ENCODE data around the gene BMP10. TPM values are rescaled to one million over a fixed set of nuclear protein-coding genes. Genes with fewer than 3 reads are reported as not detected.

The BMP10 gene
- total RNA-seq, 2 experiments from 2014 or later: not detected

DNA sequence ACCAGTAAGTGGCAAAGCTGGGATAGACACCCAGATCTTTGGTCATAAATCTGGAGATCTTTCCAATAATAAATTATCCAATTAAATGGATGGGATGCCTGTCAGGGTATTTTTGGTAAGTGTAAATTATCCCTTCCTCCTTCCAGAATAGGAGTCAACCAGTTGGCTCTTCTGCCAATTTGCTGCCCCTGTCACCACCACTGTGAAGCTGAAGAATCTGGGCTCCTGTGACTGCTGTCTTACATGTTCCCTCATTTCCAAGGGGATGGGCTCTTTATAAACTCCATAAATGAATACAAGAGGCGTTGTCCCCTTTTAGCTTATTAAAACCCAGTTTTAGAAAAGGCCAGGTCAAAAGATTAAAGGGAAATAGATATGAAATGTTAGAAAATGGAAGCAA lies 17.8 kb upstream of the BMP10 start:
- no peaks in the 10 kb centered on the region for H3K27me3 Mint-ChIP-seq (ENCODE audit: low read depth)
- H3K4me3 Mint-ChIP-seq: no peak overlapping the region
- no peaks in the 10 kb centered on the region for H3K4me1 Mint-ChIP-seq (ENCODE audit: low read depth)
- no peak overlapping the region for H3K27ac Mint-ChIP-seq
- no peaks in the 10 kb centered on the region for H3K9me3 Mint-ChIP-seq
- DNase-seq: no peak
- intact Hi-C loops (cut with micrococcal nuclease): no loop called here
- H3K36me3 Mint-ChIP-seq (ENCODE audit: low read depth): no peaks in the 10 kb centered on the region
- CTCF ChIA-PET: interaction anchor here (0.8 kb wide), 1 partner anchor 53 kb away, joined by 3 read pairs; no protein-coding TSS in a partner anchor

DNA sequence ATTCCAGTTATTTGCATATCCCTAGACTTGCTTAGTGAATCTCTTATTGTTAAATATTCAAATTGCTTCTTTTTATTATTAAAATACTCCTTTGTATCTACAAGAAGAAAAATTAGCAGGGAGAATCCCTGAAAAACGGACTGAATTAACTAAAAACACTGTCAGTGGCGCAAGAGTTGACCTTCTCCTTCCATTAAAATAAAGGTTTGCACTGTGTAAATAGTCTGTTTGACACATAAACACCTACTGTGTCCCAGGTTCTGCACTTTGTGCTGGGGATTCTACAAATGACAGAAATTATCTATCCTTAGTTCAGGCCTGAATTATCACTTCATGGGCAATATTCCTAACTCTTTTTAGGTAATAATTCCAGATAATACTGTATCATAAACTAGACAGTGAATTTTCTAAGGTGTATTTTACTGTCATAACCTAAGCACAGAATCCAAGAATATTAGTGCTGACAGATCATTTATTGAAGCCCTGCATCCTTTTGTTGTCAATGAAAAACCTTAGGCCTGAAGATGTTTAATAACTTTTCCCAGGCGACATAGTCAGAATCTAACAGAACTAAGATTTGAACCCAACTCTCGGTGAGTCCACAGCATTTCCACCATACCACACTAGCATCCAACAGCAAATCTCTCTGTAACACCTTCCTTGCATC lies 17.0 kb upstream of the BMP10 start:
- DNase-seq: no peak
- H3K27ac Mint-ChIP-seq: no peak overlapping the region
- H3K36me3 Mint-ChIP-seq (ENCODE audit: low read depth): no peaks in the 10 kb centered on the region
- no peak overlapping the region for H3K4me3 Mint-ChIP-seq
- H3K27me3 Mint-ChIP-seq (ENCODE audit: low read depth): no peaks in the 10 kb centered on the region
- CTCF ChIA-PET: no interaction called here
- no peaks in the 10 kb centered on the region for H3K4me1 Mint-ChIP-seq (ENCODE audit: low read depth)
- intact Hi-C loops (cut with micrococcal nuclease): no loop called here
- no peaks in the 10 kb centered on the region for H3K9me3 Mint-ChIP-seq

DNA sequence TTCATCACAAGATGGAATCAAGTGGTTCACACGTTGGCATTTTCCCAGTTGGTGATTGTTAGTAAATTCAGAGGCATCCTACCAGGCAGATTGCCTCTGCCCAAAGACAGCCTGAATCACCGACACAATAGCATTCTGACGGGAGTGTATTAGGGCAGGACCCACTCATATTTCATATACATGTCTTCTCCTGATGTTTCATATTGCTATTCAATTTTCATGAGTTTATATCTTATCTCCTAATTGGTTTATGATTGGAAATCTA lies 14.5 kb upstream of the BMP10 start:
- Mint-ChIP-seq H3K9me3 (no peaks in the 10 kb centered on the region), H3K36me3 (ENCODE audit: low read depth) (no peaks in the 10 kb centered on the region), H3K27ac (no peak overlapping the region), H3K4me3 (no peak overlapping the region), H3K4me1 (ENCODE audit: low read depth) (no peaks in the 10 kb centered on the region), H3K27me3 (ENCODE audit: low read depth) (no peaks in the 10 kb centered on the region)
- CTCF ChIA-PET: no interaction called here
- intact Hi-C loops (cut with micrococcal nuclease): no loop called here
- no peak for DNase-seq

DNA sequence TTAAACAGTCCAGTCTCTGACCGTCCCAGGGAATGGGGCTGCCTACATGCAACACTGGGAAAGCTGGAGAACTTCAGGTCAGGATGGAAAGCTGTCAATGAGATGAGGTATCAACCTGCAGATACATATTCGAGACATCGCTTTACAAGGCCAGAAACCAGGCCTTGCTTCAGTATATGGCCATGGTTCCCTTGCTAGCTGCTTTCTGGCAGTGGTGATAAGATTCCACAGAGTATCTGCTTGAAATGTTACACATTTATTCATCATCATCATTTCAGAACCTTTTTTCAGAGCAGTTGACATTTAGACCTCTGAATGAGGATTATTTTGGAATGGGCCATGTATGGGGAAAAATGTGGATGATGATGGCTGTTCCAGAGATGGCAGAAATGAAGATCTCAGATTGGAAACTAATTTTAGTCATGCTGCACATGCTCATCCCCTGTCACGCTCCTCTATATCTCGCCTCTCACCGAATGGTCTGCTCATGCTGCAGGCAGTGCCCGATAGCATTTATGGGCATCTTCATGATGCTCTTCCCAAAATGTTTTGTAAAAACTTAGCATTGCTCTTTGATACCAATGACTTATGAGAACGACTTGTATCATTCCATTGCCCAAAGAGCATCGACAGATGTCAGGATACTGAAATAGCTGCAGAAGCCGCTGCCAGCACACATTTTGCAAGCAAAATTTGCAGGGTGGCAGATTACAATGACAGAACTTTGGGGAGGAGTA lies 14.0 kb upstream of the BMP10 start:
- CTCF ChIA-PET: interaction anchor here (0.5 kb wide), 1 partner anchor 619 kb away, joined by 4 read pairs; no protein-coding TSS in a partner anchor
- no peaks in the 10 kb centered on the region for H3K9me3 Mint-ChIP-seq
- intact Hi-C loops (cut with micrococcal nuclease): no loop called here
- H3K4me3 Mint-ChIP-seq: no peak overlapping the region
- H3K4me1 Mint-ChIP-seq (ENCODE audit: low read depth): no peaks in the 10 kb centered on the region
- H3K27me3 Mint-ChIP-seq (ENCODE audit: low read depth): no peaks in the 10 kb centered on the region
- no peak for DNase-seq
- H3K27ac Mint-ChIP-seq: no peak overlapping the region
- no peaks in the 10 kb centered on the region for H3K36me3 Mint-ChIP-seq (ENCODE audit: low read depth)

DNA sequence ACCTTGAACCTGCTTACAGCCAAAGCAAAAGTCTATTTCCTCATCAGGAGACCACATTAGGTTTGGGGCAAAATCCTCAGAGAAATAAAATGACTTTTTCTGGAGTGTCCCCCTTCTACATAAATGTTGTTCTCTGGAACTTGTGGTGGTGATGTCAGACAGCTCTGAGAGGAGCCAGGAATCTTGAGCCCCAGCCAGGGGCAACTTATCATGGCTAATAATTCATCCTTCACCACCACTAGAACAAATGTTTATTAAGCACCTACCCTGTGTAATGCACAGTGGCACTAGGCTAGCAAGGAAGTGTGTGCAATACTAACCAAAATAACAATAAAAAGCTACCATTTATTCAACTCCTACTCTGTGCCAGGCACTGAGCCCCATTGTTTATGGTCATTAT lies 9.0 kb upstream of the BMP10 start:
- CTCF ChIA-PET: no interaction called here
- intact Hi-C loops (cut with micrococcal nuclease): no loop called here
- no peak for DNase-seq
- Mint-ChIP-seq H3K36me3 (ENCODE audit: low read depth) (no peaks in the 10 kb centered on the region), H3K27me3 (ENCODE audit: low read depth) (peaks cover 4% of the 10 kb centered on the region), H3K9me3 (no peaks in the 10 kb centered on the region), H3K4me3 (no peak overlapping the region), H3K4me1 (ENCODE audit: low read depth) (peaks cover 3% of the 10 kb centered on the region), H3K27ac (no peak overlapping the region)

DNA sequence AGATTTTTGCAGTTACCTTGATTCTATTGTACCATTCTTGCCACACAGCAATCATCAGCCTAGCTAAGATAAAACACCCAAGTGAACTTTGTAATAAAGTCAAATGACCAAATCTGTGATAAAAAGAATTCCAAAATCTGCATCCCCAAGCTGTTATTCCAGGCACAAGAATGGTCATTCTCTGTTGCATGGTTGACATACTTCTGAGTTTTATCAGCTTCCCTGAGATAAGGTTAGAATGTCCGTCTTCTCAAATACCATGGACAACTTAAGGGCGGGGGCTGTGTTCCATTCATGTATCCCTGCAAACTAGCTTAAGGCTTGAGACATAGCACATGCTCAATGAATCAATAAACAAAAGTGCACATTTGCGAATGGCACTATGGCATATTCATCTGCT lies 8.1 kb upstream of the BMP10 start:
- H3K4me3 Mint-ChIP-seq: no peak overlapping the region
- no peaks in the 10 kb centered on the region for H3K36me3 Mint-ChIP-seq (ENCODE audit: low read depth)
- CTCF ChIA-PET: interaction anchor here (0.7 to 0.8 kb wide), 4 partner anchors 35 to 180 kb away, joined by 3 read pairs; no protein-coding TSS in a partner anchor
- peaks cover 3% of the 10 kb centered on the region for H3K4me1 Mint-ChIP-seq (ENCODE audit: low read depth)
- H3K9me3 Mint-ChIP-seq: no peaks in the 10 kb centered on the region
- peaks cover 4% of the 10 kb centered on the region for H3K27me3 Mint-ChIP-seq (ENCODE audit: low read depth)
- DNase-seq: no peak
- H3K27ac Mint-ChIP-seq: no peak overlapping the region
- intact Hi-C loops (cut with micrococcal nuclease): no loop called here

DNA sequence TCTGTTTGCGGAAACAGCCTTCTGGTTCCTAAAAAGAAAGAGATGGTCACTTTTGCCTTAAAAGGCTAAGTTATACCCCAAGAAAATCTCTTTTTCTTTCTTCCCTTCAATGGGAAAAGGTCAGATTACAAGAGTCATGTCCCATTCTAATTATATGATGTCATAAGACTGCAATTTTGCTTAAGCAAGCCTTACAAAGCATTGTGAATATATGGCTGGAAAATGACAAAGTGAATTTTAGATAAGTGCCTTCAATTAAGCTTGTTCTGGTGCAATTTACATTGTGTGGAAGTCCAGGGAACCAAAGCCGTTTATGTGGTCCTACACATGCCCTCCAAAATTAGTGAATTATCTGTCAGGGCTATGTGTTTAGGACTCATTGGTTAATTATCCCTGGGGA lies 7.6 kb upstream of the BMP10 start:
- CTCF ChIA-PET: interaction anchor here (0.5 to 0.8 kb wide), 5 partner anchors 35 to 180 kb away, joined by 3 read pairs; no protein-coding TSS in a partner anchor
- Mint-ChIP-seq H3K27ac (no peak overlapping the region), H3K4me1 (ENCODE audit: low read depth) (peaks cover 3% of the 10 kb centered on the region), H3K9me3 (no peaks in the 10 kb centered on the region), H3K4me3 (no peak overlapping the region), H3K27me3 (ENCODE audit: low read depth) (peaks cover 4% of the 10 kb centered on the region), H3K36me3 (ENCODE audit: low read depth) (no peaks in the 10 kb centered on the region)
- intact Hi-C loops (cut with micrococcal nuclease): no loop called here
- no peak for DNase-seq

DNA sequence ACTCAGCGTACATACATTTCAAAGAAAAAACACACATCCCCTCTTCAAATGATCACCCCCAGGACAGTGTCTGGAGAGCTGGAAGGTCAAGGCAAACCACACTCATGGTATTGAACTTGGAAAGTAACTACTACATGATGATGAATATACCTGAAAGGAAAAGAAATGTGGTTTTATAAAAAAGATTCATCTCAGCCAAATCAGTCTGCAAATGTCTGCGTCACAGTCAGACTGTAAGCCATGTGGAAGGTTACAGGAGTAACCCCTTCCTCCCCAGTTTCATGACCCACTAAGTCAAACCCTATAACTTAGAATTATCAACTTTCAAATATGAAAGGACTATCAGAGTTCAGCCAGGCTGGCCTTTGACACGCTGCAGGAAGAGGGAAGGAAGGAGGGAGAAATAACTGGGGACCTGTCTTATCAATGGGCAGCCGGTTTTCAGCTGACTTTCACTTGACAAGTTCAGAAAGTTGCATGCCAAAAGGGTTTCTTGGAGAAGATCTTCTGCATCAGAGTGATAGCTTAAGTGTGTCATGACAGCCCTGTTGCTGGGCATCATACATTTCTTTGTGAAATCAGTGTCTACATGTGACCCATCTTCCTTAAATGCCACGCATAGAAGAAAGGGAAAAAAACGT lies 7.0 kb upstream of the BMP10 start:
- Mint-ChIP-seq H3K9me3 (no peaks in the 10 kb centered on the region), H3K4me1 (ENCODE audit: low read depth) (peaks cover 3% of the 10 kb centered on the region), H3K27ac (no peak overlapping the region), H3K27me3 (ENCODE audit: low read depth) (peaks cover 4% of the 10 kb centered on the region), H3K36me3 (ENCODE audit: low read depth) (no peaks in the 10 kb centered on the region), H3K4me3 (no peak overlapping the region)
- no peak for DNase-seq
- intact Hi-C loops (cut with micrococcal nuclease): no loop called here
- CTCF ChIA-PET: interaction anchor here (0.5 kb wide), 1 partner anchor 36 kb away, joined by 3 read pairs; no protein-coding TSS in a partner anchor

DNA sequence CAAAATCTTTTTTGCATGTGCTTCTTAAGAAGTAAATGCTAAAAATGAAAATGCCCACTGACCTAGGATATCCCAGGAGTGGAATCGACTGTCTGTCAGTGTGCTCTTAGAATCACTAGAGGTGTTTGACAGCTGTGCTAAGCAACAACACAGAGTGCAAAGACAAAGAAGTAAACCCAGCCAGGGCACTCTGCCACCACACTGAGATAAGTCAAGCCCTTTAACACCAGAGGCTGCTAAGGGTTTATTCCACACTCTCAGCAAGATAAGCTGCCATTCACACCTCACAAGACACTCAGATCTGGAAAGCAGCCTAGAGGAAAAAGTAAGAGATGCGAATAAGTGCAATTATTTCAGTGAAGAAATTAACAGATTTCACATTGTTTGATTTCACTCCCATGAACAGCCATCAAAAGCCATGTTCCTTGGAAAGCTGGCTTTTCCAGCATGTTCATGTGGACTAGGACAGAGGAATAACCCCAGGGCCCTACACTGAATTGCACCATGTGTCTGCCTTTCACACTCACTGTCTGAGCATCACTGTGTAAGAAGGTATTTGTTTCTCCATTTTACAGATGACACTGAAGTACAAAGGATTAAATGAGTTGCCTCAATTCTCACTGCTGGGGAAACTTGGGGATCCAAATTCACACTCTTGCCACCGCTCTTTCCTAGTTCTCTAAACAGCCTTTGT lies 6.0 kb upstream of the BMP10 start:
- Mint-ChIP-seq H3K27ac (no peak overlapping the region), H3K27me3 (ENCODE audit: low read depth) (peaks cover 4% of the 10 kb centered on the region), H3K4me1 (ENCODE audit: low read depth) (peaks cover 3% of the 10 kb centered on the region), H3K4me3 (no peak overlapping the region), H3K9me3 (no peaks in the 10 kb centered on the region), H3K36me3 (ENCODE audit: low read depth) (no peaks in the 10 kb centered on the region)
- CTCF ChIA-PET: interaction anchor here (0.6 kb wide), 1 partner anchor 168 kb away, joined by 3 read pairs; no protein-coding TSS in a partner anchor
- no peak for DNase-seq
- intact Hi-C loops (cut with micrococcal nuclease): no loop called here

DNA sequence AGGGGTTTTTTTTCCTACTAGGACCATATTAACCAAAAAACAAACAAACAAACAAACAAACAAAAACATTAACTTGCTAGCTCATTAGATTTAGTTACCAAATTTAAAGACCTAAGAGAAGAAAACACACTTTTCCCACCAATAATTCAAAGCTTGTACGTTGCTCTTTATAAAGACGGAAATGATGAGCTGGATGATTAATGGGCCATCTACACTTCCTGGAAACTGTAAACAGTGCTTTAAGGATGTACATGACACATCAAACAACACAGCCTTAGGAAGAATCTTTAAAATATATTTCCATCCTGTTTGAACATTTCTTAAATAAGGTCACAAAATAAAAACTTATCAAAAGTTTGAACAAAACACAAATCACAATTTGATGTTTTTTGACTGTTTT lies 982 bp downstream of the BMP10 start:
- Mint-ChIP-seq H3K27me3 (ENCODE audit: low read depth) (no peaks in the 10 kb centered on the region), H3K36me3 (ENCODE audit: low read depth) (no peaks in the 10 kb centered on the region), H3K4me3 (no peak overlapping the region), H3K9me3 (no peaks in the 10 kb centered on the region), H3K4me1 (ENCODE audit: low read depth) (peaks cover 2% of the 10 kb centered on the region), H3K27ac (no peak overlapping the region)
- intact Hi-C loops (cut with micrococcal nuclease): no loop called here
- no peak for DNase-seq
- CTCF ChIA-PET: interaction anchor here (0.8 to 1.1 kb wide), 3 partner anchors 31 to 119 kb away, joined by 3 read pairs; no protein-coding TSS in a partner anchor

DNA sequence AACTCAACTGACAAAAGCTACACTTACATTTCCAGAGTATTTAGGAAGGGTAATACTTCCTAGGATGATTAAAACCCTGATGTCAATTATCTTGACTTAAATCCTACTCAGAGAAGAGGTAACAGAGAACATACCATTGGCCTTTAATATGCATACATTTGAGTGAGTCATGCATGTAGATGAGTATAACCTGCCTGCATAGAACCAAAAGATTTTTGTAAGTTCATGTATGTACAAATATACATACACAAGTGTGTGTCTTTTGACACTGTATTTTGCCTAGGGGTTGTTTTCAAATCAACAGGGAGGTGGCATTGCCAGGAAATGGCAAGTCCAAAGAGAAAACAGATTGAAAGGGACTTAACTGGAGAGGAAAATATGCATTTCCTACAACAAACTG lies 6.1 kb downstream of the BMP10 start:
- Mint-ChIP-seq H3K27ac (no peak overlapping the region), H3K9me3 (no peaks in the 10 kb centered on the region), H3K36me3 (ENCODE audit: low read depth) (no peaks in the 10 kb centered on the region), H3K4me3 (no peak overlapping the region), H3K4me1 (ENCODE audit: low read depth) (peaks cover 1% of the 10 kb centered on the region), H3K27me3 (ENCODE audit: low read depth) (no peaks in the 10 kb centered on the region)
- CTCF ChIA-PET: interaction anchor here (0.5 kb wide), 1 partner anchor 137 kb away, joined by 3 read pairs; no protein-coding TSS in a partner anchor
- no peak for DNase-seq
- intact Hi-C loops (cut with micrococcal nuclease): no loop called here

DNA sequence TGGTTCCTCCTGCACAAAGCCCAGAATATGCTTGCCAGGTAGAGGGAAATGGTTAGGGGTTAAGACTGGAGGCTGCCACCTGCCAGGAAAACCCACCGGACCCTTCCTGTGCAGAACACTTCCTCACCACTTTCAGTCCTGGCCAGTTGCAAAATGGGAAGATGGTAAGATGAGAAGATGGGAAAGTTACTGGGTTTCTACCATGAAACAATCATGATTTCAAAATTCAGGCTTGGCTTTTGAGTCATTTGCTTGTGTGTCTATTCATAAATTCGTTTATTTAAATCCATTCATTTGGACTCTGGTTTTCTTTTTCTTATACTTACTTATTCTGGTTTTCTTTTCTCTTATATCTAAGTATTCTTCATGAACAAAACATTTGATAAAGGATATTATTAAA lies 7.2 kb downstream of the BMP10 start:
- intact Hi-C loops (cut with micrococcal nuclease): no loop called here
- Mint-ChIP-seq H3K36me3 (ENCODE audit: low read depth) (no peaks in the 10 kb centered on the region), H3K27me3 (ENCODE audit: low read depth) (no peaks in the 10 kb centered on the region), H3K27ac (no peak overlapping the region), H3K9me3 (no peaks in the 10 kb centered on the region), H3K4me1 (ENCODE audit: low read depth) (no peaks in the 10 kb centered on the region), H3K4me3 (no peak overlapping the region)
- CTCF ChIA-PET: no interaction called here
- DNase-seq: no peak

Measured in activated naive CD4-positive, alpha-beta T cell treated with anti-CD3 and anti-CD28 coated beads for 36 hours (primary cell).